Breast epithelium (tissue), 3 donors: Measurements from ENCODE around the gene PAPPA.

ENCODE experiments used
- POLR2A ChIP-seq: fragments of 450-650 bp; IDR thresholded peaks from one replicate; pipeline ENCODE4 v1.6.1; 2016; ENCODE audit warnings: antibody characterized with exemption, mild to moderate bottlenecking, moderate library complexity
- TF ChIP-seq, protein P1 (sequence below), 3 donors: fragments of 450-650 bp; IDR thresholded peaks; one replicate each; pipeline ENCODE4 v1.5.1; 2016 to 2017; ENCODE audit warnings: antibody characterized with exemption in 3 of 3, mild to moderate bottlenecking in 3 of 3, moderate library complexity in 3 of 3

- TF ChIP-seq, protein P1, sequence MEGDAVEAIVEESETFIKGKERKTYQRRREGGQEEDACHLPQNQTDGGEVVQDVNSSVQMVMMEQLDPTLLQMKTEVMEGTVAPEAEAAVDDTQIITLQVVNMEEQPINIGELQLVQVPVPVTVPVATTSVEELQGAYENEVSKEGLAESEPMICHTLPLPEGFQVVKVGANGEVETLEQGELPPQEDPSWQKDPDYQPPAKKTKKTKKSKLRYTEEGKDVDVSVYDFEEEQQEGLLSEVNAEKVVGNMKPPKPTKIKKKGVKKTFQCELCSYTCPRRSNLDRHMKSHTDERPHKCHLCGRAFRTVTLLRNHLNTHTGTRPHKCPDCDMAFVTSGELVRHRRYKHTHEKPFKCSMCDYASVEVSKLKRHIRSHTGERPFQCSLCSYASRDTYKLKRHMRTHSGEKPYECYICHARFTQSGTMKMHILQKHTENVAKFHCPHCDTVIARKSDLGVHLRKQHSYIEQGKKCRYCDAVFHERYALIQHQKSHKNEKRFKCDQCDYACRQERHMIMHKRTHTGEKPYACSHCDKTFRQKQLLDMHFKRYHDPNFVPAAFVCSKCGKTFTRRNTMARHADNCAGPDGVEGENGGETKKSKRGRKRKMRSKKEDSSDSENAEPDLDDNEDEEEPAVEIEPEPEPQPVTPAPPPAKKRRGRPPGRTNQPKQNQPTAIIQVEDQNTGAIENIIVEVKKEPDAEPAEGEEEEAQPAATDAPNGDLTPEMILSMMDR (IDR thresholded peaks at IDR 0.05): no peak
- TF ChIP-seq POLR2A: no peak
Measured at GRCh38 chr9:116317503-116317902, 163.9 kb downstream of the PAPPA start.
